ENCODE measurements around the gene ACSM6.
A peak's percentile ranks its signal among the peaks of the same experiment; 100 is the strongest.

GRCh38 chr10:95221124-95221523 is 27.1 kb downstream of the ACSM6 start:
- TF ChIP-seq, protein P1, sequence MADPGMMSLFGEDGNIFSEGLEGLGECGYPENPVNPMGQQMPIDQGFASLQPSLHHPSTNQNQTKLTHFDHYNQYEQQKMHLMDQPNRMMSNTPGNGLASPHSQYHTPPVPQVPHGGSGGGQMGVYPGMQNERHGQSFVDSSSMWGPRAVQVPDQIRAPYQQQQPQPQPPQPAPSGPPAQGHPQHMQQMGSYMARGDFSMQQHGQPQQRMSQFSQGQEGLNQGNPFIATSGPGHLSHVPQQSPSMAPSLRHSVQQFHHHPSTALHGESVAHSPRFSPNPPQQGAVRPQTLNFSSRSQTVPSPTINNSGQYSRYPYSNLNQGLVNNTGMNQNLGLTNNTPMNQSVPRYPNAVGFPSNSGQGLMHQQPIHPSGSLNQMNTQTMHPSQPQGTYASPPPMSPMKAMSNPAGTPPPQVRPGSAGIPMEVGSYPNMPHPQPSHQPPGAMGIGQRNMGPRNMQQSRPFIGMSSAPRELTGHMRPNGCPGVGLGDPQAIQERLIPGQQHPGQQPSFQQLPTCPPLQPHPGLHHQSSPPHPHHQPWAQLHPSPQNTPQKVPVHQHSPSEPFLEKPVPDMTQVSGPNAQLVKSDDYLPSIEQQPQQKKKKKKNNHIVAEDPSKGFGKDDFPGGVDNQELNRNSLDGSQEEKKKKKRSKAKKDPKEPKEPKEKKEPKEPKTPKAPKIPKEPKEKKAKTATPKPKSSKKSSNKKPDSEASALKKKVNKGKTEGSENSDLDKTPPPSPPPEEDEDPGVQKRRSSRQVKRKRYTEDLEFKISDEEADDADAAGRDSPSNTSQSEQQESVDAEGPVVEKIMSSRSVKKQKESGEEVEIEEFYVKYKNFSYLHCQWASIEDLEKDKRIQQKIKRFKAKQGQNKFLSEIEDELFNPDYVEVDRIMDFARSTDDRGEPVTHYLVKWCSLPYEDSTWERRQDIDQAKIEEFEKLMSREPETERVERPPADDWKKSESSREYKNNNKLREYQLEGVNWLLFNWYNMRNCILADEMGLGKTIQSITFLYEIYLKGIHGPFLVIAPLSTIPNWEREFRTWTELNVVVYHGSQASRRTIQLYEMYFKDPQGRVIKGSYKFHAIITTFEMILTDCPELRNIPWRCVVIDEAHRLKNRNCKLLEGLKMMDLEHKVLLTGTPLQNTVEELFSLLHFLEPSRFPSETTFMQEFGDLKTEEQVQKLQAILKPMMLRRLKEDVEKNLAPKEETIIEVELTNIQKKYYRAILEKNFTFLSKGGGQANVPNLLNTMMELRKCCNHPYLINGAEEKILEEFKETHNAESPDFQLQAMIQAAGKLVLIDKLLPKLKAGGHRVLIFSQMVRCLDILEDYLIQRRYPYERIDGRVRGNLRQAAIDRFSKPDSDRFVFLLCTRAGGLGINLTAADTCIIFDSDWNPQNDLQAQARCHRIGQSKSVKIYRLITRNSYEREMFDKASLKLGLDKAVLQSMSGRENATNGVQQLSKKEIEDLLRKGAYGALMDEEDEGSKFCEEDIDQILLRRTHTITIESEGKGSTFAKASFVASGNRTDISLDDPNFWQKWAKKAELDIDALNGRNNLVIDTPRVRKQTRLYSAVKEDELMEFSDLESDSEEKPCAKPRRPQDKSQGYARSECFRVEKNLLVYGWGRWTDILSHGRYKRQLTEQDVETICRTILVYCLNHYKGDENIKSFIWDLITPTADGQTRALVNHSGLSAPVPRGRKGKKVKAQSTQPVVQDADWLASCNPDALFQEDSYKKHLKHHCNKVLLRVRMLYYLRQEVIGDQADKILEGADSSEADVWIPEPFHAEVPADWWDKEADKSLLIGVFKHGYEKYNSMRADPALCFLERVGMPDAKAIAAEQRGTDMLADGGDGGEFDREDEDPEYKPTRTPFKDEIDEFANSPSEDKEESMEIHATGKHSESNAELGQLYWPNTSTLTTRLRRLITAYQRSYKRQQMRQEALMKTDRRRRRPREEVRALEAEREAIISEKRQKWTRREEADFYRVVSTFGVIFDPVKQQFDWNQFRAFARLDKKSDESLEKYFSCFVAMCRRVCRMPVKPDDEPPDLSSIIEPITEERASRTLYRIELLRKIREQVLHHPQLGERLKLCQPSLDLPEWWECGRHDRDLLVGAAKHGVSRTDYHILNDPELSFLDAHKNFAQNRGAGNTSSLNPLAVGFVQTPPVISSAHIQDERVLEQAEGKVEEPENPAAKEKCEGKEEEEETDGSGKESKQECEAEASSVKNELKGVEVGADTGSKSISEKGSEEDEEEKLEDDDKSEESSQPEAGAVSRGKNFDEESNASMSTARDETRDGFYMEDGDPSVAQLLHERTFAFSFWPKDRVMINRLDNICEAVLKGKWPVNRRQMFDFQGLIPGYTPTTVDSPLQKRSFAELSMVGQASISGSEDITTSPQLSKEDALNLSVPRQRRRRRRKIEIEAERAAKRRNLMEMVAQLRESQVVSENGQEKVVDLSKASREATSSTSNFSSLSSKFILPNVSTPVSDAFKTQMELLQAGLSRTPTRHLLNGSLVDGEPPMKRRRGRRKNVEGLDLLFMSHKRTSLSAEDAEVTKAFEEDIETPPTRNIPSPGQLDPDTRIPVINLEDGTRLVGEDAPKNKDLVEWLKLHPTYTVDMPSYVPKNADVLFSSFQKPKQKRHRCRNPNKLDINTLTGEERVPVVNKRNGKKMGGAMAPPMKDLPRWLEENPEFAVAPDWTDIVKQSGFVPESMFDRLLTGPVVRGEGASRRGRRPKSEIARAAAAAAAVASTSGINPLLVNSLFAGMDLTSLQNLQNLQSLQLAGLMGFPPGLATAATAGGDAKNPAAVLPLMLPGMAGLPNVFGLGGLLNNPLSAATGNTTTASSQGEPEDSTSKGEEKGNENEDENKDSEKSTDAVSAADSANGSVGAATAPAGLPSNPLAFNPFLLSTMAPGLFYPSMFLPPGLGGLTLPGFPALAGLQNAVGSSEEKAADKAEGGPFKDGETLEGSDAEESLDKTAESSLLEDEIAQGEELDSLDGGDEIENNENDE (IDR thresholded peaks at IDR 0.05; ENCODE audit: insufficient replicate concordance, low read length), result no peak
- TF ChIP-seq CBX5 (IDR thresholded peaks at IDR 0.05; ENCODE audit: low read depth, low read length) (no peak), EZH2 (IDR thresholded peaks at IDR 0.05; ENCODE audit: low read depth, low read length, severe bottlenecking) (no peak), ASH2L (IDR thresholded peaks at IDR 0.05; ENCODE audit: low read length) (no peak), CBX8 (IDR thresholded peaks at IDR 0.05; ENCODE audit: borderline replicate concordance, low read depth, low read length) (no peak), MAFK (IDR thresholded peaks at IDR 0.05; ENCODE audit: low read depth, low read length) (no peak), SP1 (IDR thresholded peaks at IDR 0.05; ENCODE audit: low read depth, low read length) (no peak), CHD2 (IDR thresholded peaks at IDR 0.05; ENCODE audit: low read length) (no peak), POLR2AphosphoS5 (IDR thresholded peaks at IDR 0.05; ENCODE audit: low read depth, low read length) (no peak), YY1 (IDR thresholded peaks at IDR 0.05; ENCODE audit: low read depth, low read length) (no peak), HDAC2 (IDR thresholded peaks at IDR 0.05; ENCODE audit: borderline replicate concordance in 1 of 2, low read depth in 2 of 2, low read length in 2 of 2) (no peak), JUN (IDR thresholded peaks at IDR 0.05; ENCODE audit: low read depth, low read length) (0 out of 2 replicates have a peak, but pooled peaks have one; percentile 39)
- TF ChIP-seq, protein P2, sequence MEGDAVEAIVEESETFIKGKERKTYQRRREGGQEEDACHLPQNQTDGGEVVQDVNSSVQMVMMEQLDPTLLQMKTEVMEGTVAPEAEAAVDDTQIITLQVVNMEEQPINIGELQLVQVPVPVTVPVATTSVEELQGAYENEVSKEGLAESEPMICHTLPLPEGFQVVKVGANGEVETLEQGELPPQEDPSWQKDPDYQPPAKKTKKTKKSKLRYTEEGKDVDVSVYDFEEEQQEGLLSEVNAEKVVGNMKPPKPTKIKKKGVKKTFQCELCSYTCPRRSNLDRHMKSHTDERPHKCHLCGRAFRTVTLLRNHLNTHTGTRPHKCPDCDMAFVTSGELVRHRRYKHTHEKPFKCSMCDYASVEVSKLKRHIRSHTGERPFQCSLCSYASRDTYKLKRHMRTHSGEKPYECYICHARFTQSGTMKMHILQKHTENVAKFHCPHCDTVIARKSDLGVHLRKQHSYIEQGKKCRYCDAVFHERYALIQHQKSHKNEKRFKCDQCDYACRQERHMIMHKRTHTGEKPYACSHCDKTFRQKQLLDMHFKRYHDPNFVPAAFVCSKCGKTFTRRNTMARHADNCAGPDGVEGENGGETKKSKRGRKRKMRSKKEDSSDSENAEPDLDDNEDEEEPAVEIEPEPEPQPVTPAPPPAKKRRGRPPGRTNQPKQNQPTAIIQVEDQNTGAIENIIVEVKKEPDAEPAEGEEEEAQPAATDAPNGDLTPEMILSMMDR (IDR thresholded peaks at IDR 0.05; ENCODE audit: control extremely low read depth in 1 of 3, insufficient read depth in 1 of 3, low read depth in 1 of 3, low read length in 3 of 3), result no peak

Measured in H1 (cell line).